B cell (primary cell): ENCODE data around the gene NCS1. TPM values are rescaled to one million over a fixed set of nuclear protein-coding genes. Genes with fewer than 3 reads are reported as not detected.

Experiments
- ATAC-seq: fragments of 200-7000 bp; cut with Tn5 transposase; one replicate; pipeline ENCODE4 v1.10.0; 2021; ENCODE audit warnings: low read depth, mild to moderate bottlenecking, moderate number of reproducible peaks, moderate library complexity
- CTCF ChIA-PET: fragments of 350-600 bp; sonication (Branson Sonifier 250); formaldehyde crosslinking; loops from one replicate; lab custom pipeline; 2021; ENCODE audit warnings: antibody characterized with exemption, inconsistent platforms; lab: Charles Lee
- POLR2A ChIA-PET: fragments of 350-600 bp; sonication (Branson Sonifier 250); formaldehyde crosslinking; loops from one replicate; lab custom pipeline; 2021; ENCODE audit warnings: antibody characterized with exemption; lab: Charles Lee
- DNase-seq: peaks from one replicate; pipeline ENCODE4 v3.0.0; 2013
- H2AFZ ChIP-seq: 2 replicates; pipeline ENCODE4 v1.6.1; 2012; ENCODE audit warnings: mild to moderate bottlenecking, low read depth, low read length; ENCODE audit not compliant: insufficient read depth, poor library complexity, severe bottlenecking
- H3K27ac ChIP-seq, 2 donors: 1 replicate in 1 of 2; 2 replicates in 1 of 2; pipeline ENCODE4 v1.5.1; 2012 to 2013; ENCODE audit warnings: low read length in 2 of 2, mild to moderate bottlenecking in 2 of 2, moderate library complexity in 1 of 2
- H3K27me3 ChIP-seq, 4 experiments: fragments of 200-600 bp in 1 of 4; sonication (generic) in 1 of 4; replicated peaks in 1 of 4; 1 replicate in 2 of 4; 2 replicates in 2 of 4; pipeline versions ENCODE4 v1.6.1 to v1.7.0; 2013 to 2016; ENCODE audit warnings: low read length in 3 of 4, mild to moderate bottlenecking in 2 of 4, mixed read lengths in 1 of 4, moderate library complexity in 1 of 4; ENCODE audit not compliant: insufficient read depth in 4 of 4, control insufficient read depth in 3 of 4; ENCODE audit errors: control extremely low read depth in 1 of 4
- H3K36me3 ChIP-seq, 2 experiments: replicated peaks in 1 of 2; 1 replicate in 1 of 2; 2 replicates in 1 of 2; pipeline versions ENCODE4 v1.6.1 to v1.7.1; 2013; ENCODE audit warnings: low read length in 1 of 2; ENCODE audit not compliant: insufficient read depth in 2 of 2, control insufficient read depth in 1 of 2; ENCODE audit errors: control extremely low read depth in 1 of 2, extremely low read depth in 1 of 2
- H3K4me1 ChIP-seq, 2 donors: fragments of 200-600 bp in 1 of 2; sonication (generic) in 1 of 2; 1 replicate in 1 of 2; 2 replicates in 1 of 2; pipeline versions ENCODE4 v1.5.1 to v1.6.1; 2013 to 2017; ENCODE audit warnings: low read length in 2 of 2; ENCODE audit not compliant: control insufficient read depth in 2 of 2, insufficient read depth in 2 of 2
- H3K4me2 ChIP-seq: replicated peaks from 2 replicates; pipeline ENCODE3; 2012; ENCODE audit warnings: mild to moderate bottlenecking, low read depth, low read length; ENCODE audit not compliant: poor library complexity, severe bottlenecking
- H3K4me3 ChIP-seq, 5 experiments: fragments of 200-600 bp in 1 of 5; sonication (generic) in 1 of 5; 1 replicate in 3 of 5; 2 replicates in 2 of 5; pipeline versions ENCODE4 v1.5.1 to v1.7.0; 2011 to 2016; ENCODE audit warnings: low read length in 4 of 5, mild to moderate bottlenecking in 4 of 5, low read depth in 2 of 5, control low read depth in 1 of 5, moderate library complexity in 1 of 5; ENCODE audit not compliant: insufficient read depth in 1 of 5; ENCODE audit errors: control extremely low read depth in 1 of 5, extremely low read depth in 1 of 5
- H3K79me2 ChIP-seq: fragments of 200-600 bp; sonication (generic); one replicate; pipeline ENCODE4 v1.6.0; 2016; ENCODE audit warnings: low read length; ENCODE audit not compliant: control insufficient read depth, insufficient read depth
- H3K9ac ChIP-seq: fragments of 200-600 bp; sonication (generic); 2 replicates; pipeline ENCODE4 v1.6.1; 2017; ENCODE audit warnings: mild to moderate bottlenecking, low read length, moderate library complexity
- H3K9me3 ChIP-seq, 3 donors: one replicate each; pipeline versions ENCODE4 v1.6.1 to v1.7.1; 2013; ENCODE audit warnings: low read length in 2 of 3; ENCODE audit not compliant: control insufficient read depth in 2 of 3, insufficient read depth in 1 of 3; ENCODE audit errors: control extremely low read depth in 1 of 3
- H4K20me1 ChIP-seq: 2 replicates; pipeline ENCODE4 v1.6.0; 2012; ENCODE audit warnings: mild to moderate bottlenecking, low read length; ENCODE audit not compliant: insufficient read depth, control insufficient read depth, poor library complexity, severe bottlenecking
- H3K27ac Mint-ChIP-seq: one replicate; pipeline ENCODE4 v1.8.0; 2021; ENCODE audit warnings: mixed read lengths
- H3K27me3 Mint-ChIP-seq: one replicate; pipeline ENCODE4 v1.8.0; 2021; ENCODE audit warnings: mixed read lengths
- H3K4me1 Mint-ChIP-seq: one replicate; pipeline ENCODE4 v1.8.0; 2021; ENCODE audit warnings: mixed read lengths
- H3K4me3 Mint-ChIP-seq: one replicate; pipeline ENCODE4 v1.8.0; 2021; ENCODE audit warnings: mixed read lengths
- H3K9me3 Mint-ChIP-seq: one replicate; pipeline ENCODE4 v1.8.0; 2022; ENCODE audit warnings: mixed read lengths; ENCODE audit not compliant: insufficient read depth
- CTCF ChIP-seq: fragments of 200-600 bp; IDR thresholded peaks from one replicate; pipeline ENCODE4 v1.8.0; 2022; ENCODE audit warnings: antibody characterized with exemption, mild to moderate bottlenecking
- EZH2 ChIP-seq: IDR thresholded peaks from 2 replicates; pipeline ENCODE4 v1.6.1; 2012; ENCODE audit warnings: borderline replicate concordance, low read depth, mild to moderate bottlenecking, moderate library complexity, low read length; ENCODE audit not compliant: insufficient read depth, poor library complexity, severe bottlenecking
- WGBS: methylation state at CpG from one replicate; pipeline ENCODE4 v1.1.5; 2013; ENCODE audit warnings: missing lambda C conversion rate; ENCODE audit not compliant: insufficient coverage; 5-methylcytosine and 5-hydroxymethylcytosine counted together
- intact Hi-C: fragments of 100-400 bp; cut with micrococcal nuclease; formaldehyde crosslinking; loops from one replicate; pipeline ENCODE4 v1.10.0; 2022
- polyA plus RNA-seq: library from polyadenylated mRNA; depleted of rRNA; stranded (reverse); fragments of >200 nt; gene quantifications from 2 replicates; pipeline ENCODE4 v1.2.3, GENCODE V29; 2012
- total RNA-seq, 2 donors: library from RNA; stranded (reverse); fragments of 120-200 nt in 1 of 2; gene quantifications; 1 replicate in 1 of 2; 2 replicates in 1 of 2; pipeline versions ENCODE4 v1.2.3 to v1.2.4, GENCODE V29; 2013 to 2022

NCS1 gene
- total and polyA plus RNA-seq, 2 donors (not counting 1 experiment from before 2014, with no cell fraction given), result 0.39 TPM; not detected in 1

GRCh38 chr9:130143279-130143893, 28.8 kb upstream of the NCS1 start:
- Histone ChIP-seq H3K9ac (no peak overlapping the region), H4K20me1 (no peaks in the 10 kb centered on the region), H3K4me2 (no peak overlapping the region), H3K4me3 (no peak overlapping the region), H3K27me3 (peaks cover 0 to 22% (median 8%) of the 10 kb centered on the region in 4 experiments), H3K9me3 (no peaks in the 10 kb centered on the region), H3K4me1 (peaks cover 2 to 5% of the 10 kb centered on the region in 2 donors), H3K79me2 (no peaks in the 10 kb centered on the region), H3K27ac (no peak overlapping the region), H3K36me3 (no peaks in the 10 kb centered on the region), H2AFZ (peak overlapping the region; percentile 21)
- H3K9me3 Mint-ChIP-seq, result no peaks in the 10 kb centered on the region
- no peak for TF ChIP-seq EZH2
- no peak for TF ChIP-seq CTCF
- intact Hi-C loops, result no loop called here
- 84% methylated on average over 23 of the region's 24 CpGs for WGBS
- ATAC-seq (no peak), DNase-seq (no peak)
- H3K4me3 Mint-ChIP-seq, result no peak overlapping the region
- peaks cover 13% of the 10 kb centered on the region for H3K4me1 Mint-ChIP-seq
- POLR2A ChIA-PET, result no interaction called here
- CTCF ChIA-PET, result interaction anchor here (1.2 to 1.5 kb wide), 2 partner anchors 35 to 92 kb away, joined by 3 to 6 read pairs; no protein-coding TSS in a partner anchor
- no peak overlapping the region for H3K27ac Mint-ChIP-seq
- peaks cover 38% of the 10 kb centered on the region for H3K27me3 Mint-ChIP-seq

DNA sequence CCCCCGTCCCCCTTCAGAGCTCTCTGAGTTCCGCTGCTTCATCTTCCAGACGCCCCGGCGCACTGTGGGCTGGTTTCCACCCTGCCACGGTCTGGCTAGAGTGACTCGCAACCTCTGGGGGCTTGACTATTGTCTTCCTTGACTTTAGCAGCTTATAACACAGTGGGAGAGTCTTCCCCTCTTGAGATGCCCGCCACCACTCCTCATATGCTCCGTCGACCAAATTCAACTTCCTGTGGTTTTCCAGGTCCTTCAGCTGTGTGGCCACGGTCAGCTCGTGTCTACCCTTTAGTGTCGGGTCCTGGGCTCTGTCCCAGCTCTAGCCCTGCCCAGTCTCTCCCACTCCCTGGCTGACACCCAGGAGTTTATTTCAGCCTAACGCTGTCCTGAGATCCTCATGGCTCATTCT, 28.2 kb upstream of the NCS1 start:
- no peak overlapping the region for H3K4me2 ChIP-seq
- Mint-ChIP-seq H3K9me3 (no peaks in the 10 kb centered on the region), H3K27me3 (peaks cover 39% of the 10 kb centered on the region), H3K4me3 (no peak overlapping the region), H3K4me1 (peaks cover 13% of the 10 kb centered on the region), H3K27ac (no peak overlapping the region)
- H3K9me3 ChIP-seq, result no peaks in the 10 kb centered on the region
- ATAC-seq, result no peak
- H3K4me1 ChIP-seq, result peaks cover 2 to 5% of the 10 kb centered on the region in 2 donors
- no peak for DNase-seq
- peaks cover 0 to 22% (median 8%) of the 10 kb centered on the region in 4 experiments for H3K27me3 ChIP-seq
- POLR2A ChIA-PET, result no interaction called here
- no peak for TF ChIP-seq CTCF
- TF ChIP-seq EZH2, result no peak
- CTCF ChIA-PET, result interaction anchor here (1.2 to 1.5 kb wide), 2 partner anchors 35 to 91 kb away, joined by 3 to 6 read pairs; no protein-coding TSS in a partner anchor
- peak overlapping the region; percentile 21 for H2AFZ ChIP-seq
- H3K36me3 ChIP-seq, result no peaks in the 10 kb centered on the region
- no peak overlapping the region for H3K27ac ChIP-seq
- H4K20me1 ChIP-seq, result no peaks in the 10 kb centered on the region
- H3K9ac ChIP-seq, result no peak overlapping the region
- no peaks in the 10 kb centered on the region for H3K79me2 ChIP-seq
- intact Hi-C loops, result no loop called here
- 7% methylated on average over 13 of the region's 14 CpGs for WGBS
- H3K4me3 ChIP-seq, result no peak overlapping the region
